KBM-7 (cell line): Measurements from ENCODE around the gene SBK3.
"Not testable (repeated sequence)": the region's sequence is repeated elsewhere in the genome, so short reads cannot be mapped to it uniquely, and the experiment has no call there.

Experiments
- DNase-seq: peaks from one replicate; pipeline ENCODE4 v3.0.0-alpha.2; 2015
- in situ Hi-C: fragments of 300-500 bp; cut with MboI; formaldehyde crosslinking; loops from 2 replicates; pipeline ENCODE4 v1.14.3; 2020; ENCODE audit warnings: low sequenced_read_pairs, low pct_unique_long_range_greater_than_20kb, mixed read lengths

The SBK3 gene

DNA sequence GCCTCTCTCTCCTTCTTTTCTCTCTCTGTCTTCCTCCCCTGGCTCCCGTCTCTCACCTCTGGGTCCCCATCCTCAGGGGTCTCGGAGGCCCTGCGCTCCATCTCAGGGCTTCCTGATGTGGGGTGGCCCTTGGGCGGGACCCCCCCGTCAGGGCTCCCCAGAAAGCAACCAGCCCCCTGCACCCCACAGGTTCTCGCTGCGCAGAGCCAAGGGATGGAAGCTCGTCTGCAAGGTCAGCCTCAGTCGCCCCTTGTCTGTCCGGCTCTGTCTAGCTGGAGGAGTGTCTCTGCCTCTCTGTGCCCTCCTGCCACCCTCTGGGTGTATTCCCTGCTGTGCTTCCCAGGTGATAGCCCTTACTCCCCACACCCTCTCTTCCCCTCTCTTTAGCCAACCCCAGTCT, at the start of gene SBK3:
Gene SBK3 (minus strand): TSS at position 101 of the 400 bp plus-strand sequence. CDS start 0 bp downstream, at position 101.
- in situ Hi-C loops = no loop called here
- no peak for DNase-seq

- in situ Hi-C loops = no loop called here
These were observed 47.9 kb upstream of the SBK3 start for GRCh38 chr19:55593096-55593772.

DNA sequence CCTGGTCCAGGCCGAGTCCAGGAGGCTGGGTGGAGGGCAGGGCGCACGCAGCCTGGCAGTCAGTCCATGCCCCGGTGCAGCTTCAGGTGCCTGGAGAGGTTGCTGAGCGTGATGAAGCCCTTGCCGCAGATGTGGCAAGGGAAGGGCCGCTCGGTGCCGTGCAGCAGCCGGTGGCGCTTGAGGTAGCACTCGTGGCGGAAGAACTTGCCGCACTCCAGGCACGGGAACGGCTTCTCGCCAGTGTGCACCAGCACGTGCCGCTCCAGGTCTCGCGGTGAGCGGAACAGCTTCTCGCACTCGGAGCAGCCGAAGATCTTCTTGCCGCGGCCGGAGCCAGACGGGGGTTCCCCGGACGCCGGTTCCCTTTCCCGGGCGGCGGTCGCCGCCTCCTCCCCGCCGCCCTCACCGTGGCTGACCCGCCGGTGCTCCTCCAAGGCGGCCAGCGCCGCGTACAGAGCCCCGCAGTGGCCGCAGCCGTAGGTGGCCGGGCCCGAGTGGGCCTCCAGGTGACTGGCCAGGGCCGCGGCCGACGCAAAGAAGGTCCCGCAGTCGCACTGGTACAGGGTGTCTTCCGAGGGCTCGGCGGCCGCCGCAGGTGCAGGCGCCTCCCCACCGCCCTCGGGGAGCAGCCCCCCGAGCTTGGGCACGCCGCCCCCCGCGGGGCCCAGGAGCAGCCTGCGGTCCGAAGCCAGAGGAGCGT, 47.2 kb upstream of the SBK3 start:
- no peak for DNase-seq
- in situ Hi-C loops = no loop called here

More at GRCh38 chr19:55593096-55593772, 47.9 kb upstream of the SBK3 start:
- no peak for DNase-seq

DNA sequence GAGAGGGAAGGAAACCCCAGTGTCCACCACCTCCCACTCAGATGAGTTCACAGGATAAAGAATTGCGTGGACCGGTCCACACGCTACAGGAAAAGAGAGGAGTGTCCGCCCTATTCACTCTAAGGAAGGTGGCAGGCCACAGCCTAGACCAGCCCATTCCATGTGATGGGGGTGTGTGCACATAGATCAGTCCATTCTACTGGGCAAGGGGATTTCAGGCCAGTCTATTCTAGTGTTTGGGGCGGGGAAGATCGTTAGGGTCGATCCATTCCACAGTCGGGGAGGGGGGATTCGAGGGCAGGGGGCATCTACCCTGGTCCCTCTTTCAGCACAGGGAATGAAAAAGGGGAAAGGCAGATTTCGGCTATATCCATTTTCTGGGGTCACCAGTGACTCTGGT, 46.2 kb upstream of the SBK3 start:
- in situ Hi-C loops = no loop called here
- DNase-seq = no peak

GRCh38 chr19:55590617-55591016, 45.3 kb upstream of the SBK3 start:
- DNase-seq = no peak
- in situ Hi-C loops = no loop called here

- in situ Hi-C loops = no loop called here
- no peak for DNase-seq
These were observed 44.8 kb upstream of the SBK3 start for GRCh38 chr19:55590109-55590508.

DNA sequence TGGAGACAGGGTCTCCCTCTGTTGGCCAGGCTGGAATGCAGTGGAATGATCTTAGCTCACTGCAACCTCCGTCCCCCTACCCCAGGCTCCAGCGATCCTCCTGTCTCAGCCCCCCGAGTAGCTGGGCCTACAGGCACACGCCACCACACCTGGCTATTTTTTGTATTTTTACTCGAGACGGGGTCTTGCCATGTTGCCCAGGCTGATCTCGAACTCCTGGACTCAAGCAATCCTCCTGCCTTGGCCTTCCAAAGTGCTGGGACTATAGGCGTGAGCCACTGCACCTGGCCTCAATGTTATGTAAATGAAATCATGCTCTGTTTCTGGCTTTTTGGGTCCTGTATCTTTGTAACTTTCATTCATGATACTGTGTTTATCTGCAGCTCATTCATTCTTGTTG, 43.4 kb upstream of the SBK3 start:
- DNase-seq = no peak
- in situ Hi-C loops = no loop called here

- in situ Hi-C loops = no loop called here
- peak; percentile 93 for DNase-seq
These were observed 41.8 kb upstream of the SBK3 start for GRCh38 chr19:55586976-55587668.

- in situ Hi-C loops = no loop called here
- no peak for DNase-seq
These were observed 40.5 kb upstream of the SBK3 start for GRCh38 chr19:55585658-55586339.

DNA sequence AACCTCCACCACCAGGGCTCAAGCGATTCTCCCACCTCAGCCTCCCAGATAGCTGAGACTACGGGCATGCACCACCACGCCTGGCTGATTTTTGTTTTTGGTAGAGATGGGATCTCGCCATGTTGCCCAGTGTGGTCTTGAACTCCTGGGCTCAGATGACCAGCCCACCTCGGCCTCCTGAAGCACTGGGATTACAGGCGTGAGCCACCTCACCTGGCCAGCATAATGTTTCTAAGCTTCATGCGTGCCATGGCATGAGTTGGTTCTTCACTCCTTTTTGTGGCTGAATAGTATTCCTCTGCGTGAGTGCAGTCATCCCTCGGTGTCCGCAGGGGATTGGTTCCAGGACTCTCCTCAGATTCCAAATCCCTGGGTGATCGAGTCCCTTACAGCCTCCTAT, 39.5 kb upstream of the SBK3 start:
- in situ Hi-C loops = no loop called here
- DNase-seq = no peak

DNA sequence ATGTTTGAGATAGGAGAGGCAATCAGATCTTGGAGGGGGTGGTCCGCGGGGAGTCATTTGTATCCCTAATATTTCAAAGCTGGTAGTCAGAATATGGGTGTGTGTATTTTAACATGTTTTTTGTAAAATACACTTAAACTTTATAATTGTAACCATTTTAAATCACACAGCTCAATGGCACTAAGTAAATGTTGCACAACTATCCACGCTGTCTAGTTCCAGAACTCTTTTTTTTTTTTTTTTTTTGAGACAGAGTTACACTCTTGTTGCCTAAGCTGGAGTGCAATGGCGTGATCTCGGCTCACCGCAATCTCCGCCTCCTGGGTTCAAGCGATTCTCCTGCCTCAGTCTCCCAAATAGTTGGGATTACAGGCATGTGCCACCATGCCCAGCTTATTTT, 38.6 kb upstream of the SBK3 start:
- in situ Hi-C loops, DNase-seq: not testable (repeated sequence)

GRCh38 chr19:55582284-55582683, 36.9 kb upstream of the SBK3 start:
- in situ Hi-C loops = not testable (repeated sequence)

GRCh38 chr19:55581823-55582223, 36.5 kb upstream of the SBK3 start:
- in situ Hi-C loops = no loop called here
- DNase-seq = no peak

More at GRCh38 chr19:55582284-55582683, 36.9 kb upstream of the SBK3 start:
- not testable (repeated sequence) for DNase-seq

- in situ Hi-C loops = no loop called here
- DNase-seq = peak; percentile 25
These were observed 35.9 kb upstream of the SBK3 start for GRCh38 chr19:55581145-55581822.

DNA sequence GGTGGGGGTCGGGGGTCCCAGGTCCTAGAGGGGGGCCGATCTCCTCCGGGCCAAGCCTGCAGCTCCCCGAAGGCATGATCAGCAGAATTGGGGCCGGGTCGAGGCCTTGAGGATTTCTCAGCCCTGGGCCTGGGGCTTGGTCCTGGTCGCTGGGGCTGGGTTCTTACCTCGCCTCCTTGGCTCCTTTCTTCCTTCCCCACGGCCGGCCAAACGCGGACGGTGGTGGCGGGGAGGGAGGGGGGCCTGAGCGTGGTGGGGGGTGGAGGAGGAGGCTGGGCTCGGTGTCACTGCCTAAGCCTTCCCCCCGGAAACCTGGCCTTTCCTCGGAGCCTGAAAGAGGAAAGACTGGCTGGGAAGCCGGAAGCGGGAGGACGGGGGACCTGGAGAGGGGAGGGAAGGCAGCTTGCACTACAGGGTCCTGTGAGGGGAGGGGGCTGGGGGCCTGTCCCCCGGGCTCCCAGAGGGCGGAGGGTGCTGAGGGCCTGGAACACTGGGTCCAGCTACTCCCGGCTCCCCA, 35.3 kb upstream of the SBK3 start, which contains the start of gene ZNF579:
Gene ZNF579 (minus strand): TSS at position 221 of the 517 bp plus-strand sequence. CDS start 1,209 bp downstream, outside the sequence.
- in situ Hi-C loops = no loop called here
- DNase-seq = peak; percentile 91

- in situ Hi-C loops = no loop called here
- no peak for DNase-seq
These were observed 34.7 kb upstream of the SBK3 start for GRCh38 chr19:55579766-55580621.

DNA sequence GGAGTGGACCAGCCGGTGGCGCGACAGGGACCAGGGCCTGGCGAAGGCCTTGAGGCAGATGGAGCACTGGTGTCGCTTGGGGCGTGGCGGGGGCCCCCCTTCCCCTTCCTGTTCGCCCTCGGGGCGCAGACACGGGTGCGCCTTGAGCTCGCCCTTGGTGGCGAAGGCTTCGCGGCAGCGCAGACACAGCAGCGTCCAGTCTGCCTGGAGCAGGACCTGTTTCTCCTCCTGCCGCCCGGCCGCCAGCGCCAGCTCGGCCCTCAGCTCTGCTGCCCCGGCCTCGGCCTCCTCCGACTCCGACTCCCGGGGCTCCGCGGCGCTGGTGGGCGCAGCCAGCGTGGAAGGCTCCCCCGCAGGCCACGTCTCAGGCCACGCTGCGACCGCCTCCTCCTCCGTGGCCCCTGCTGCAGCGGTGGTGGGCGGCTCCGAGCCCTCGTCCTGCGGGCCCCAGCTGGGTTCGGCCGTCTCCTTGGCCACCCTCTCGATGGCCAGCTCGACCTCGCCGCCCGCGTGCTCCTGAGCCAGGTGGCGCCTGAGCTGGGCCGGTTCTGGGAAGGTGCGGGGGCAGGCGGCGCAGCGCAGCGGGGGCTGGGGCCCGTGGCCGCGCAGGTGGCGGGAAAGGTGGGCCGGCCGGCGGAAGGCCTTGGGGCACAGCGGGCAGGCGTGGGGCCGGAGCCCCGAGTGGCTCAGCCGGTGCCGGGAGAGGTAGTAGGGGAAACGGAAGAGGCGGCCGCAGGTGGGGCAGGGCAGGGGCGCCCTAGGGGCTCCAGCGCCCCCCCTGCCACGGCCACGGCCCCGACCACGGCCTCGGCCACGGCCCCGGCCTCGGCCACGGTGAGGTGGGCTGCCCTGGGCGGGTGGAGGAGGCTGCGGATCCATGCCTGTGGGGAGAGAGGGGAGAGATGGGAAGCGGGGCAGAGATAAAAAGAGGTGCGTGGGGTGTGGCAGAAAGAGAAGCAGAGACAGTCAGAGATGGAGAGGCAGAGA, 33.7 kb upstream of the SBK3 start:
- in situ Hi-C loops = no loop called here
- DNase-seq = no peak
